GM19351 (cell line): ENCODE measurements around the gene CRIP3.

ENCODE experiments used
- ATAC-seq: cut with Tn5 transposase; IDR thresholded peaks from one replicate; pipeline ENCODE4 v1.9.1; 2021; ENCODE audit warnings: mild to moderate bottlenecking, moderate library complexity; ENCODE audit not compliant: unreplicated experiment

CRIP3 gene

GRCh38 chr6:43274916-43275597 lies 33.6 kb downstream of the CRIP3 start:
- ATAC-seq: no peak

GRCh38 chr6:43274127-43274915 lies 34.3 kb downstream of the CRIP3 start:
- ATAC-seq: no peak

GRCh38 chr6:43273707-43274106 lies 34.9 kb downstream of the CRIP3 start:
- no peak for ATAC-seq

- ATAC-seq: no peak
These were observed 36.7 kb downstream of the CRIP3 start for GRCh38 chr6:43271944-43272343.

GRCh38 chr6:43271103-43271815 lies 37.4 kb downstream of the CRIP3 start:
- ATAC-seq: no peak

GRCh38 chr6:43269273-43270007 lies 39.2 kb downstream of the CRIP3 start:
- no peak for ATAC-seq

GRCh38 chr6:43268782-43269272 lies 39.8 kb downstream of the CRIP3 start:
- no peak for ATAC-seq

GRCh38 chr6:43268355-43268700 lies 40.3 kb downstream of the CRIP3 start:
- no peak for ATAC-seq

GRCh38 chr6:43267619-43268354 lies 40.8 kb downstream of the CRIP3 start:
- no peak for ATAC-seq

GRCh38 chr6:43265564-43265963 lies 43.1 kb downstream of the CRIP3 start:
- no peak for ATAC-seq

- ATAC-seq: no peak
These were observed 44.0 kb downstream of the CRIP3 start for GRCh38 chr6:43264599-43265145.

GRCh38 chr6:43263314-43264178 lies 45.1 kb downstream of the CRIP3 start:
- peak; percentile 81 for ATAC-seq

- no peak for ATAC-seq
These were observed 45.8 kb downstream of the CRIP3 start for GRCh38 chr6:43262780-43263313.

GRCh38 chr6:43262000-43262779 lies 46.4 kb downstream of the CRIP3 start:
- ATAC-seq: no peak

- no peak for ATAC-seq
These were observed 47.4 kb downstream of the CRIP3 start for GRCh38 chr6:43261198-43261597.

- ATAC-seq: no peak
These were observed 47.8 kb downstream of the CRIP3 start for GRCh38 chr6:43260791-43261190.

- ATAC-seq: no peak
These were observed 49.6 kb downstream of the CRIP3 start for GRCh38 chr6:43258807-43259686.
